PC-3 (cell line): ENCODE data around the gene NRXN2. TPM values are rescaled to one million over a fixed set of nuclear protein-coding genes. Genes with fewer than 3 reads are reported as not detected.

Experiments used
- ATAC-seq: fragments of 200-7000 bp; cut with Tn5 transposase; 2 replicates; pipeline ENCODE4 v1.9.1; 2020; ENCODE audit warnings: mild to moderate bottlenecking, moderate library complexity
- BruUV-seq: library from RNA; stranded (reverse); fragments of 400-500 nt; replicated peaks from 2 replicates; lab custom pipeline; 2021; lab: Mats Ljungman, UMichigan
- CTCF ChIA-PET: fragments of 300-600 bp; sonication (Branson Sonifier 250); formaldehyde crosslinking; loops from one replicate; lab custom pipeline; 2022; ENCODE audit warnings: antibody characterized with exemption; lab: Charles Lee
- POLR2A ChIA-PET: fragments of 300-600 bp; sonication (Branson Sonifier 250); formaldehyde crosslinking; loops from one replicate; lab custom pipeline; 2022; ENCODE audit warnings: antibody characterized with exemption; ENCODE audit not compliant: unreplicated experiment; lab: Charles Lee
- DNase-seq: peaks from one replicate; pipeline ENCODE4 v3.0.0-alpha.2; 2015
- H2AFZ ChIP-seq: fragments of 300-600 bp; sonication (generic); 2 replicates; pipeline ENCODE4 v1.6.0; 2016; ENCODE audit warnings: antibody characterized with exemption, low read length
- H3F3A ChIP-seq: fragments of 300-600 bp; sonication (generic); one replicate; pipeline ENCODE4 v1.6.0; 2017; ENCODE audit warnings: antibody characterized with exemption, low read length, control low read depth, mild to moderate bottlenecking; ENCODE audit not compliant: unreplicated experiment
- H3K27ac ChIP-seq: fragments of 300-600 bp; sonication (generic); 2 replicates; pipeline ENCODE4 v1.5.1; 2016; ENCODE audit warnings: mild to moderate bottlenecking, low read length
- H3K27me3 ChIP-seq: fragments of 300-600 bp; sonication (generic); 2 replicates; pipeline ENCODE4 v1.6.1; 2016; ENCODE audit warnings: low read length, mixed read lengths
- H3K36me3 ChIP-seq: fragments of 300-600 bp; sonication (generic); 2 replicates; pipeline ENCODE4 v1.6.1; 2016; ENCODE audit warnings: low read depth, mixed run types, low read length, mixed read lengths
- H3K4me1 ChIP-seq: fragments of 300-600 bp; sonication (generic); 2 replicates; pipeline ENCODE4 v1.5.1; 2016; ENCODE audit warnings: low read length; ENCODE audit not compliant: insufficient read depth
- H3K4me2 ChIP-seq: fragments of 300-600 bp; sonication (generic); 2 replicates; pipeline ENCODE4 v1.6.0; 2016; ENCODE audit warnings: low read length
- H3K4me3 ChIP-seq: fragments of 300-600 bp; sonication (generic); 2 replicates; pipeline ENCODE4 v1.5.1; 2016; ENCODE audit warnings: mild to moderate bottlenecking, low read length, mixed read lengths
- H3K79me2 ChIP-seq: fragments of 300-600 bp; sonication (generic); 2 replicates; pipeline ENCODE4 v1.6.1; 2017; ENCODE audit warnings: low read length, mixed read lengths
- H3K9ac ChIP-seq: fragments of 300-600 bp; sonication (generic); 2 replicates; pipeline ENCODE4 v1.6.0; 2016; ENCODE audit warnings: mild to moderate bottlenecking, low read length
- H3K9me2 ChIP-seq: fragments of 300-600 bp; sonication (generic); replicated peaks from 2 replicates; pipeline ENCODE4 v1.6.1; 2016; ENCODE audit warnings: mixed run types, low read length, mixed read lengths
- H3K9me3 ChIP-seq: fragments of 300-600 bp; sonication (generic); 2 replicates; pipeline ENCODE4 v1.6.1; 2016; ENCODE audit warnings: low read length, mixed read lengths
- H4K20me1 ChIP-seq: fragments of 300-600 bp; sonication (generic); 2 replicates; pipeline ENCODE4 v1.6.1; 2016; ENCODE audit warnings: low read length, mixed read lengths
- CTCF ChIP-seq: fragments of 300-600 bp; sonication (generic); conservative IDR thresholded peaks from 2 replicates; pipeline ENCODE4 v1.5.1; 2017; ENCODE audit warnings: antibody characterized with exemption, low read depth, mild to moderate bottlenecking, low read length
- EZH2 ChIP-seq: fragments of 300-600 bp; sonication (generic); IDR thresholded peaks from one replicate; pipeline ENCODE4 v1.6.1; 2017; ENCODE audit warnings: antibody characterized with exemption, mild to moderate bottlenecking, low read length; ENCODE audit not compliant: unreplicated experiment
- EZH2phosphoT487 ChIP-seq: fragments of 300-600 bp; sonication (generic); IDR thresholded peaks from 2 replicates; pipeline ENCODE4 v1.6.1; 2018; ENCODE audit warnings: mild to moderate bottlenecking, antibody characterized with exemption, low read length, borderline replicate concordance
- intact Hi-C: fragments of 100-400 bp; cut with micrococcal nuclease; formaldehyde crosslinking; loops from 2 replicates; pipeline ENCODE4 v1.9.0; 2023
- total RNA-seq: library from RNA; depleted of rRNA; stranded (reverse); fragments of >200 nt; gene quantifications from 2 replicates; pipeline ENCODE4 v1.2.3, GENCODE V29; 2014

The NRXN2 gene
- total RNA-seq, 1 experiment from 2014 or later = not detected

GRCh38 chr11:64759131-64759721 lies 36.2 kb upstream of the NRXN2 start:
- intact Hi-C loops = no loop called here
- DNase-seq (no peak), ATAC-seq (no peak)
- no peak overlapping the region for H3K4me3 ChIP-seq
- no peaks in the 10 kb centered on the region for H3K4me1 ChIP-seq
- no peaks in the 10 kb centered on the region for H3K79me2 ChIP-seq
- no TSS peak for BruUV-seq
- no peaks in the 10 kb centered on the region for H3K9me3 ChIP-seq
- peaks cover 18% of the 10 kb centered on the region for H3K36me3 ChIP-seq
- no peaks in the 10 kb centered on the region for H3K9me2 ChIP-seq
- no peaks in the 10 kb centered on the region for H3K27me3 ChIP-seq
- H3K9ac ChIP-seq = no peak overlapping the region
- peaks cover 16% of the 10 kb centered on the region for H4K20me1 ChIP-seq
- H3F3A ChIP-seq = peaks cover 24% of the 10 kb centered on the region
- no peak overlapping the region for H3K4me2 ChIP-seq
- POLR2A ChIA-PET = no interaction called here
- H3K27ac ChIP-seq = no peak overlapping the region
- no peak overlapping the region for H2AFZ ChIP-seq
- no peak for TF ChIP-seq EZH2phosphoT487
- CTCF ChIA-PET = no interaction called here

- peaks cover 20% of the 10 kb centered on the region for H3F3A ChIP-seq
- no peaks in the 10 kb centered on the region for H3K9me3 ChIP-seq
- TF ChIP-seq EZH2phosphoT487 (no peak), EZH2 (no peak), CTCF (no peak)
- POLR2A ChIA-PET = no interaction called here
- CTCF ChIA-PET = no interaction called here
- no peaks in the 10 kb centered on the region for H3K79me2 ChIP-seq
- no peaks in the 10 kb centered on the region for H3K27me3 ChIP-seq
- H3K4me1 ChIP-seq = no peaks in the 10 kb centered on the region
- no TSS peak for BruUV-seq
- H3K9me2 ChIP-seq = no peaks in the 10 kb centered on the region
- no peak overlapping the region for H3K9ac ChIP-seq
- H4K20me1 ChIP-seq = peaks cover 9% of the 10 kb centered on the region
- H3K36me3 ChIP-seq = peaks cover 11% of the 10 kb centered on the region
- H3K27ac ChIP-seq = no peak overlapping the region
- intact Hi-C loops = no loop called here
- H3K4me3 ChIP-seq = no peak overlapping the region
- no peak overlapping the region for H3K4me2 ChIP-seq
- H2AFZ ChIP-seq = no peak overlapping the region
- no peak for DNase-seq
- no peak for ATAC-seq
These were observed 35.5 kb upstream of the NRXN2 start for GRCh38 chr11:64758330-64759079.

- Histone ChIP-seq H2AFZ (no peak overlapping the region), H3K36me3 (peaks cover 4% of the 10 kb centered on the region), H3K27me3 (no peaks in the 10 kb centered on the region), H3K4me2 (no peak overlapping the region), H3K9ac (no peak overlapping the region), H4K20me1 (0 out of 2 replicates have a peak, but pooled peaks cover under 1% of the 10 kb centered on the region), H3K4me1 (no peaks in the 10 kb centered on the region), H3K9me3 (no peaks in the 10 kb centered on the region), H3K9me2 (no peaks in the 10 kb centered on the region), H3K4me3 (no peak overlapping the region), H3K79me2 (no peaks in the 10 kb centered on the region), H3F3A (peaks cover 13% of the 10 kb centered on the region), H3K27ac (no peak overlapping the region)
- no peak for DNase-seq
- no peak for ATAC-seq
- intact Hi-C loops = no loop called here
- ChIA-PET CTCF (no interaction called here), POLR2A (no interaction called here)
- TF ChIP-seq EZH2phosphoT487 = no peak
- TF ChIP-seq CTCF = no peak
- no peak for TF ChIP-seq EZH2
- no TSS peak for BruUV-seq
These were observed 34.7 kb upstream of the NRXN2 start for GRCh38 chr11:64757549-64758329.
